Endodermal cell (in vitro differentiated cells): Measurements from ENCODE around the gene LMOD2. TPM values are rescaled to one million over a fixed set of nuclear protein-coding genes. Genes with fewer than 3 reads are reported as not detected.

Experiments used
- DNase-seq: peaks from one replicate; pipeline ENCODE4 v3.0.0-alpha.2; 2017
- H3K27ac ChIP-seq: 2 replicates; pipeline ENCODE4 v1.5.1; 2013; ENCODE audit warnings: mild to moderate bottlenecking, low read depth, low read length, moderate library complexity
- H3K27me3 ChIP-seq: 2 replicates; pipeline ENCODE4 v1.6.1; 2013; ENCODE audit warnings: mild to moderate bottlenecking, low read length, moderate library complexity; ENCODE audit not compliant: insufficient read depth, control insufficient read depth, poor library complexity, severe bottlenecking
- H3K36me3 ChIP-seq: 2 replicates; pipeline ENCODE4 v1.7.0; 2013; ENCODE audit warnings: mild to moderate bottlenecking, low read length, moderate library complexity; ENCODE audit not compliant: control insufficient read depth, insufficient read depth
- H3K4me1 ChIP-seq: one replicate; pipeline ENCODE4 v1.7.0; 2013; ENCODE audit warnings: low read length; ENCODE audit not compliant: control insufficient read depth, insufficient read depth
- H3K4me3 ChIP-seq: 2 replicates; pipeline ENCODE4 v1.5.1; 2013; ENCODE audit warnings: mild to moderate bottlenecking, low read length, moderate library complexity
- H3K9ac ChIP-seq: 2 replicates; pipeline ENCODE4 v1.6.1; 2013; ENCODE audit warnings: mild to moderate bottlenecking, low read length, moderate library complexity; ENCODE audit not compliant: poor library complexity, severe bottlenecking; ENCODE audit errors: extremely low read depth
- H3K9me3 ChIP-seq: 2 replicates; pipeline ENCODE4 v1.6.1; 2013; ENCODE audit warnings: mild to moderate bottlenecking, low read length, moderate library complexity; ENCODE audit not compliant: control insufficient read depth
- H3K27ac Mint-ChIP-seq: 2 replicates; pipeline ENCODE4 v1.8.0; 2020; ENCODE audit warnings: mixed read lengths
- H3K27me3 Mint-ChIP-seq: 2 replicates; pipeline ENCODE4 v1.8.0; 2021; ENCODE audit warnings: mild to moderate bottlenecking, mixed read lengths; ENCODE audit not compliant: insufficient read depth
- H3K36me3 Mint-ChIP-seq: 2 replicates; pipeline ENCODE4 v1.8.0; 2020; ENCODE audit warnings: low read depth, mixed read lengths
- H3K4me1 Mint-ChIP-seq: 2 replicates; pipeline ENCODE4 v1.8.0; 2020; ENCODE audit warnings: mixed read lengths
- H3K4me3 Mint-ChIP-seq: 2 replicates; pipeline ENCODE4 v1.8.0; 2020; ENCODE audit warnings: mild to moderate bottlenecking, moderate library complexity, mixed read lengths
- H3K9me3 Mint-ChIP-seq: 2 replicates; pipeline ENCODE4 v1.8.0; 2020; ENCODE audit warnings: mild to moderate bottlenecking, mixed read lengths
- CTCF ChIP-seq: fragments of 200-600 bp; sonication (generic); conservative IDR thresholded peaks from 2 replicates; pipeline ENCODE4 v1.5.0; 2021; ENCODE audit warnings: antibody characterized with exemption, mild to moderate bottlenecking
- WGBS, 2 experiments: methylation state at CpG; one replicate each; pipeline versions ENCODE4 v1.1.5 to v1.1.7; 2013; ENCODE audit warnings: missing lambda C conversion rate in 2 of 2, mixed read lengths in 1 of 2; ENCODE audit not compliant: insufficient coverage in 1 of 2, insufficient read length in 1 of 2; 5-methylcytosine and 5-hydroxymethylcytosine counted together
- total RNA-seq, 2 donors: library from RNA; stranded (reverse); fragmentation: NEBNext Ultra II Directional in 1 of 2; extraction: Animal tissue kit (Norgen Biotek cat#: 25700) in 1 of 2; gene quantifications; 2 replicates in 1 of 2; 3 replicates in 1 of 2; pipeline ENCODE4 v1.2.1, GENCODE V29; 2021

Gene LMOD2
- total RNA-seq, 2 donors from 2014 or later: not detected

GRCh38 chr7:123637203-123637602 lies 18.5 kb upstream of the LMOD2 start:
- no peaks in the 10 kb centered on the region for H3K9me3 Mint-ChIP-seq
- DNase-seq: peak; percentile 63
- H3K4me3 Mint-ChIP-seq: no peak overlapping the region

GRCh38 chr7:123637878-123638277 lies 17.8 kb upstream of the LMOD2 start:
- no peak overlapping the region for H3K27ac ChIP-seq
- no peaks in the 10 kb centered on the region for H3K36me3 ChIP-seq
- H3K4me3 ChIP-seq: peak overlapping the region; percentile 42
- H3K27me3 Mint-ChIP-seq: no peaks in the 10 kb centered on the region
- H3K9ac ChIP-seq: no peak overlapping the region
- H3K4me3 Mint-ChIP-seq: no peak overlapping the region
- no peaks in the 10 kb centered on the region for H3K9me3 ChIP-seq
- H3K4me1 ChIP-seq: no peaks in the 10 kb centered on the region
- H3K27ac Mint-ChIP-seq: no peak overlapping the region
- no peak for TF ChIP-seq CTCF
- H3K36me3 Mint-ChIP-seq: no peaks in the 10 kb centered on the region
- no peaks in the 10 kb centered on the region for H3K9me3 Mint-ChIP-seq
- H3K27me3 ChIP-seq: no peaks in the 10 kb centered on the region
- peaks cover 28% of the 10 kb centered on the region for H3K4me1 Mint-ChIP-seq
- DNase-seq: peak; percentile 62
- WGBS, 2 experiments: 53 to 80% methylated on average over 1 to 2 of the region's 2 CpGs

More at GRCh38 chr7:123637203-123637602, 18.5 kb upstream of the LMOD2 start:
- Histone ChIP-seq H3K4me3 (no peak overlapping the region), H3K36me3 (no peaks in the 10 kb centered on the region), H3K27me3 (no peaks in the 10 kb centered on the region), H3K4me1 (no peaks in the 10 kb centered on the region), H3K9ac (no peak overlapping the region), H3K27ac (no peak overlapping the region), H3K9me3 (no peaks in the 10 kb centered on the region)
- no peaks in the 10 kb centered on the region for H3K36me3 Mint-ChIP-seq
- WGBS, 2 experiments: 45 to 59% methylated on average over 2 to 3 of the region's 3 CpGs
- H3K27me3 Mint-ChIP-seq: no peaks in the 10 kb centered on the region
- H3K27ac Mint-ChIP-seq: peak overlapping the region; percentile 56
- peaks cover 28% of the 10 kb centered on the region for H3K4me1 Mint-ChIP-seq
- TF ChIP-seq CTCF: peak; percentile 63

GRCh38 chr7:123639631-123640030 lies 16.0 kb upstream of the LMOD2 start:
- peaks cover 5% of the 10 kb centered on the region for H3K4me1 ChIP-seq
- Mint-ChIP-seq H3K4me1 (peaks cover 42% of the 10 kb centered on the region), H3K27me3 (no peaks in the 10 kb centered on the region), H3K36me3 (no peaks in the 10 kb centered on the region), H3K4me3 (no peak overlapping the region), H3K27ac (no peak overlapping the region), H3K9me3 (no peaks in the 10 kb centered on the region)
- H3K36me3 ChIP-seq: no peaks in the 10 kb centered on the region
- no peak overlapping the region for H3K4me3 ChIP-seq
- H3K27me3 ChIP-seq: no peaks in the 10 kb centered on the region
- H3K9ac ChIP-seq: no peak overlapping the region
- no peak for TF ChIP-seq CTCF
- no peak for DNase-seq
- H3K27ac ChIP-seq: no peak overlapping the region
- H3K9me3 ChIP-seq: no peaks in the 10 kb centered on the region
- WGBS, 2 experiments: 95% methylated on average over 2 of the region's 2 CpGs; no CpG with 5 or more reads in 1 of the 2 experiments
